GM23338 (cell line): ENCODE results near the gene NDE1.

Experiments
- CREB1 ChIP-seq: fragments of 250-450 bp; sonication (Bioruptor Pico); IDR thresholded peaks from 2 replicates; pipeline ENCODE4 v1.5.0; 2020; ENCODE audit warnings: low read depth, mild to moderate bottlenecking, moderate library complexity
- CTCF ChIP-seq, 2 experiments: fragments of 200-600 bp in 1 of 2; sonication (generic) in 1 of 2; conservative IDR thresholded peaks; 2 replicates each; pipeline versions ENCODE4 v1.5.1 to v1.6.1; 2016 to 2017; ENCODE audit warnings: antibody characterized with exemption in 2 of 2, low read depth in 2 of 2, mild to moderate bottlenecking in 2 of 2, moderate library complexity in 1 of 2
- EZH2 ChIP-seq: fragments of 200-600 bp; sonication (generic); IDR thresholded peaks from one replicate; pipeline ENCODE4 v1.8.0; 2017; ENCODE audit warnings: antibody characterized with exemption, mild to moderate bottlenecking, low read depth; ENCODE audit not compliant: unreplicated experiment
- JUNB ChIP-seq: IDR thresholded peaks from one replicate; pipeline ENCODE4 v1.6.1; 2016; ENCODE audit warnings: antibody characterized with exemption; ENCODE audit not compliant: unreplicated experiment
- NANOG ChIP-seq: IDR thresholded peaks from 2 replicates; pipeline ENCODE4 v1.6.1; 2016; ENCODE audit warnings: antibody characterized with exemption, borderline replicate concordance
- POLR2AphosphoS5 ChIP-seq: IDR thresholded peaks from 2 replicates; pipeline ENCODE4 v1.6.1; 2016; ENCODE audit warnings: antibody characterized with exemption, low read depth
- STAT1 ChIP-seq: IDR thresholded peaks from one replicate; pipeline ENCODE4 v1.6.1; 2016; ENCODE audit warnings: antibody characterized with exemption; ENCODE audit not compliant: unreplicated experiment
- TF ChIP-seq, protein P1 (sequence below): IDR thresholded peaks from one replicate; pipeline ENCODE4 v1.6.1; 2018; ENCODE audit warnings: antibody characterized with exemption; ENCODE audit not compliant: unreplicated experiment

DNA sequence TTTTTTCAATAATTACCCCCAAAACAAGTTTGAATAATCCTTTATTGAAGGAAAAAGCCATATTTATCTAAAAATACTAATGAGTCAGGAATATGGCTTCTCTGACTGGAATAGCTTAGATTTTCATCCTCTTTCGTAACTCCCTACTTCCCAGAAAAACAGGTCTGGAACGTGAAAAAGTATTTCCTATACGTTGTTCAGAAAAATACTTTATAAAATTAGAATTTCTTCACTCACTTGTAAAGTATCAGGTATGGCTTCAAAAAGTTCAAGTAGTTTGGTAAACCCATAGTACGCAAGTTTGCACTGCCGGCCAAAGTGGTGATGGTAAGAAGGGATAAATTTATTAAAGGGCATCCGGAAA is 40.8 kb upstream of the NDE1 start:
- no peak for TF ChIP-seq CTCF (conservative IDR thresholded peaks at IDR 0.05; ENCODE audit: low read depth in 2 of 2)
- TF ChIP-seq NANOG: no peak
- no peak for TF ChIP-seq EZH2
- TF ChIP-seq JUNB: no peak
- no peak for TF ChIP-seq POLR2AphosphoS5
- TF ChIP-seq STAT1: no peak
- TF ChIP-seq, protein P1, sequence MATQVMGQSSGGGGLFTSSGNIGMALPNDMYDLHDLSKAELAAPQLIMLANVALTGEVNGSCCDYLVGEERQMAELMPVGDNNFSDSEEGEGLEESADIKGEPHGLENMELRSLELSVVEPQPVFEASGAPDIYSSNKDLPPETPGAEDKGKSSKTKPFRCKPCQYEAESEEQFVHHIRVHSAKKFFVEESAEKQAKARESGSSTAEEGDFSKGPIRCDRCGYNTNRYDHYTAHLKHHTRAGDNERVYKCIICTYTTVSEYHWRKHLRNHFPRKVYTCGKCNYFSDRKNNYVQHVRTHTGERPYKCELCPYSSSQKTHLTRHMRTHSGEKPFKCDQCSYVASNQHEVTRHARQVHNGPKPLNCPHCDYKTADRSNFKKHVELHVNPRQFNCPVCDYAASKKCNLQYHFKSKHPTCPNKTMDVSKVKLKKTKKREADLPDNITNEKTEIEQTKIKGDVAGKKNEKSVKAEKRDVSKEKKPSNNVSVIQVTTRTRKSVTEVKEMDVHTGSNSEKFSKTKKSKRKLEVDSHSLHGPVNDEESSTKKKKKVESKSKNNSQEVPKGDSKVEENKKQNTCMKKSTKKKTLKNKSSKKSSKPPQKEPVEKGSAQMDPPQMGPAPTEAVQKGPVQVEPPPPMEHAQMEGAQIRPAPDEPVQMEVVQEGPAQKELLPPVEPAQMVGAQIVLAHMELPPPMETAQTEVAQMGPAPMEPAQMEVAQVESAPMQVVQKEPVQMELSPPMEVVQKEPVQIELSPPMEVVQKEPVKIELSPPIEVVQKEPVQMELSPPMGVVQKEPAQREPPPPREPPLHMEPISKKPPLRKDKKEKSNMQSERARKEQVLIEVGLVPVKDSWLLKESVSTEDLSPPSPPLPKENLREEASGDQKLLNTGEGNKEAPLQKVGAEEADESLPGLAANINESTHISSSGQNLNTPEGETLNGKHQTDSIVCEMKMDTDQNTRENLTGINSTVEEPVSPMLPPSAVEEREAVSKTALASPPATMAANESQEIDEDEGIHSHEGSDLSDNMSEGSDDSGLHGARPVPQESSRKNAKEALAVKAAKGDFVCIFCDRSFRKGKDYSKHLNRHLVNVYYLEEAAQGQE: no peak
- TF ChIP-seq CREB1 (CRISPR knock-in tag): no peak
